Testis (tissue), 2 donors: ENCODE data around the gene GABBR2.

Experiments used
- POLR2A ChIP-seq: fragments of 450-650 bp; IDR thresholded peaks from one replicate; pipeline ENCODE4 v1.6.1; 2017; ENCODE audit warnings: antibody characterized with exemption, mild to moderate bottlenecking, moderate library complexity
- TF ChIP-seq, protein P1 (sequence below), 3 experiments: fragments of 450-650 bp in 2 of 3; fragments of 200-600 bp in 1 of 3; sonication (generic) in 1 of 3; IDR thresholded peaks; one replicate each; pipeline ENCODE4 v1.5.1; 2016 to 2019; ENCODE audit warnings: antibody characterized with exemption in 3 of 3, mild to moderate bottlenecking in 2 of 3, moderate library complexity in 1 of 3

DNA sequence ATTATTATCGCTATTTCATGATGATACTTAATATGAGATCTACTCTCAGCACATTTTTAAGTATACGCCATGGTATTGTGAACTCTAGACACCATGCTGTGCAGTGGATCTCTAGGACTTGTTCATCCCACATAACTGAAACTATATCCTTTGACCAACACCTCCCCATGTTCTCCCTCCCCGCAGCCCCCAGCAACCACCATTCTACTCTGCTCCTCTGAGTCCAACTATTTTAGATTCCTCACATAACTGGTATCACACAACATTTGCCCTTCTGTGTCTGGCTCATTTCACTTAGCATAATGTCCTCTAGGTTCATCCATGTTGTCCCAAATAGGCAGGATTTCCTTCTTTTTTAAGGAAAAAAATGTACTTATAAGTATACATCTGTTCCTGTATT is 446.7 kb downstream of the GABBR2 start:
- TF ChIP-seq, protein P1, sequence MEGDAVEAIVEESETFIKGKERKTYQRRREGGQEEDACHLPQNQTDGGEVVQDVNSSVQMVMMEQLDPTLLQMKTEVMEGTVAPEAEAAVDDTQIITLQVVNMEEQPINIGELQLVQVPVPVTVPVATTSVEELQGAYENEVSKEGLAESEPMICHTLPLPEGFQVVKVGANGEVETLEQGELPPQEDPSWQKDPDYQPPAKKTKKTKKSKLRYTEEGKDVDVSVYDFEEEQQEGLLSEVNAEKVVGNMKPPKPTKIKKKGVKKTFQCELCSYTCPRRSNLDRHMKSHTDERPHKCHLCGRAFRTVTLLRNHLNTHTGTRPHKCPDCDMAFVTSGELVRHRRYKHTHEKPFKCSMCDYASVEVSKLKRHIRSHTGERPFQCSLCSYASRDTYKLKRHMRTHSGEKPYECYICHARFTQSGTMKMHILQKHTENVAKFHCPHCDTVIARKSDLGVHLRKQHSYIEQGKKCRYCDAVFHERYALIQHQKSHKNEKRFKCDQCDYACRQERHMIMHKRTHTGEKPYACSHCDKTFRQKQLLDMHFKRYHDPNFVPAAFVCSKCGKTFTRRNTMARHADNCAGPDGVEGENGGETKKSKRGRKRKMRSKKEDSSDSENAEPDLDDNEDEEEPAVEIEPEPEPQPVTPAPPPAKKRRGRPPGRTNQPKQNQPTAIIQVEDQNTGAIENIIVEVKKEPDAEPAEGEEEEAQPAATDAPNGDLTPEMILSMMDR (IDR thresholded peaks at IDR 0.05), result no peak
- TF ChIP-seq POLR2A, result no peak
